WTC11 (cell line): ENCODE results near the gene HSPB3. TPM values are rescaled to one million over a fixed set of nuclear protein-coding genes. Genes with fewer than 3 reads are reported as not detected.
"Not testable (repeated sequence)": the region's sequence is repeated elsewhere in the genome, so short reads cannot be mapped to it uniquely, and the experiment has no call there.

ENCODE experiments used
- ATAC-seq: fragments of 200-7000 bp; cut with Tn5 transposase; 2 replicates; pipeline ENCODE4 v1.10.0; 2021; ENCODE audit warnings: mild to moderate bottlenecking, moderate library complexity
- CTCF ChIA-PET: fragments of 300-600 bp; sonication (Branson Sonifier 250); formaldehyde crosslinking; loops from one replicate; lab custom pipeline; 2021; ENCODE audit warnings: antibody characterized with exemption; lab: Charles Lee
- POLR2A ChIA-PET: fragments of 350-600 bp; sonication (Branson Sonifier 250); formaldehyde crosslinking; loops from one replicate; lab custom pipeline; 2021; ENCODE audit warnings: antibody characterized with exemption; lab: Charles Lee
- DNase-seq: peaks from one replicate; pipeline ENCODE4 v3.0.0; 2021; ENCODE audit warnings: low spot score
- H3K27ac Mint-ChIP-seq: 2 replicates; pipeline ENCODE4 v1.8.0; 2021; ENCODE audit warnings: mixed read lengths
- H3K27me3 Mint-ChIP-seq: 2 replicates; pipeline ENCODE4 v1.8.0; 2021; ENCODE audit warnings: low read depth, mild to moderate bottlenecking, moderate library complexity, mixed read lengths
- H3K36me3 Mint-ChIP-seq: 2 replicates; pipeline ENCODE4 v1.8.0; 2021; ENCODE audit warnings: mixed read lengths
- H3K4me1 Mint-ChIP-seq: 2 replicates; pipeline ENCODE4 v1.8.0; 2022; ENCODE audit warnings: mixed read lengths
- H3K4me3 Mint-ChIP-seq: 2 replicates; pipeline ENCODE4 v1.8.0; 2021; ENCODE audit warnings: mild to moderate bottlenecking, moderate library complexity, mixed read lengths
- H3K9me3 Mint-ChIP-seq: 2 replicates; pipeline ENCODE4 v1.8.0; 2021; ENCODE audit warnings: mixed read lengths
- CREM ChIP-seq: sonication (generic); formaldehyde crosslinking; IDR thresholded peaks from 2 replicates; pipeline ENCODE4 v1.8.1; 2022; ENCODE audit warnings: mild to moderate bottlenecking, missing genetic modification reagents, moderate library complexity
- FOXJ3 ChIP-seq: sonication (generic); formaldehyde crosslinking; IDR thresholded peaks from 2 replicates; pipeline ENCODE4 v1.9.0; 2021; ENCODE audit warnings: missing genetic modification reagents, mild to moderate bottlenecking, borderline replicate concordance
- NFATC4 ChIP-seq: fragments of 250-450 bp; sonication (Bioruptor Pico); IDR thresholded peaks from 2 replicates; pipeline ENCODE4 v1.9.0; 2021; ENCODE audit warnings: mild to moderate bottlenecking
- OVOL2 ChIP-seq: fragments of 250-450 bp; sonication (Bioruptor Pico); IDR thresholded peaks from 2 replicates; pipeline ENCODE4 v1.9.0; 2021; ENCODE audit warnings: mild to moderate bottlenecking, borderline replicate concordance
- SMAD3 ChIP-seq: sonication (generic); formaldehyde crosslinking; IDR thresholded peaks from 2 replicates; pipeline ENCODE4 v1.8.0; 2022; ENCODE audit warnings: missing genetic modification reagents, mild to moderate bottlenecking, borderline replicate concordance
- SOX15 ChIP-seq: fragments of 250-450 bp; sonication (Bioruptor Pico); IDR thresholded peaks from 2 replicates; pipeline ENCODE4 v1.9.0; 2021; ENCODE audit warnings: mild to moderate bottlenecking
- ZBTB21 ChIP-seq: sonication (generic); formaldehyde crosslinking; IDR thresholded peaks from 2 replicates; pipeline ENCODE4 v1.8.1; 2023; ENCODE audit warnings: mild to moderate bottlenecking, missing genetic modification reagents, borderline replicate concordance
- ZNF263 ChIP-seq: sonication (generic); formaldehyde crosslinking; IDR thresholded peaks from 2 replicates; pipeline ENCODE4 v1.8.1; 2022; ENCODE audit warnings: low read depth, mild to moderate bottlenecking, moderate library complexity, missing genetic modification reagents
- ZNF416 ChIP-seq: fragments of 250-450 bp; sonication (Bioruptor Pico); IDR thresholded peaks from 2 replicates; pipeline ENCODE4 v1.9.0; 2021; ENCODE audit warnings: mild to moderate bottlenecking, inconsistent platforms
- total RNA-seq: library from RNA; stranded (reverse); gene quantifications from 3 replicates; pipeline ENCODE4 v1.2.3, GENCODE V29; 2021
- TF ChIP-seq, protein P1 (sequence below): sonication (generic); formaldehyde crosslinking; IDR thresholded peaks from 2 replicates; pipeline ENCODE4 v1.8.1; 2022; ENCODE audit warnings: low read depth, mild to moderate bottlenecking, moderate library complexity, missing genetic modification reagents, borderline replicate concordance
- TF ChIP-seq, protein P2 (sequence below): sonication (generic); formaldehyde crosslinking; IDR thresholded peaks from 2 replicates; pipeline ENCODE4 v1.8.0; 2022; ENCODE audit warnings: mild to moderate bottlenecking, missing genetic modification reagents
- TF ChIP-seq, protein P3 (sequence below): sonication (generic); formaldehyde crosslinking; IDR thresholded peaks from 2 replicates; pipeline ENCODE4 v1.8.0; 2022; ENCODE audit warnings: mild to moderate bottlenecking, missing genetic modification reagents
- TF ChIP-seq, protein P4 (sequence below): sonication (generic); formaldehyde crosslinking; IDR thresholded peaks from 2 replicates; pipeline ENCODE4 v1.8.0; 2023; ENCODE audit warnings: mild to moderate bottlenecking, missing genetic modification reagents
- TF ChIP-seq, protein P5 (sequence below): sonication (generic); formaldehyde crosslinking; IDR thresholded peaks from 2 replicates; pipeline ENCODE4 v1.8.1; 2023; ENCODE audit warnings: mild to moderate bottlenecking, missing genetic modification reagents
- TF ChIP-seq, protein P6 (sequence below): fragments of 250-450 bp; sonication (Bioruptor Pico); IDR thresholded peaks from 2 replicates; pipeline ENCODE4 v1.9.0; 2021; ENCODE audit warnings: moderate library complexity, mild to moderate bottlenecking, inconsistent platforms, borderline replicate concordance
- TF ChIP-seq, protein P7 (sequence below): fragments of 250-450 bp; sonication (Bioruptor Pico); IDR thresholded peaks from 2 replicates; pipeline ENCODE4 v1.9.0; 2021; ENCODE audit warnings: mild to moderate bottlenecking, borderline replicate concordance
- TF ChIP-seq, protein P8 (sequence below): sonication (generic); formaldehyde crosslinking; conservative IDR thresholded peaks from 2 replicates; pipeline ENCODE4 v1.8.1; 2023; ENCODE audit warnings: mild to moderate bottlenecking, low read depth, missing genetic modification reagents, moderate library complexity
- TF ChIP-seq, protein P9 (sequence below): sonication (generic); formaldehyde crosslinking; conservative IDR thresholded peaks from 2 replicates; pipeline ENCODE4 v1.8.1; 2022; ENCODE audit warnings: mild to moderate bottlenecking, missing genetic modification reagents

HSPB3 gene
- total RNA-seq, 1 experiment from 2014 or later: not detected

DNA sequence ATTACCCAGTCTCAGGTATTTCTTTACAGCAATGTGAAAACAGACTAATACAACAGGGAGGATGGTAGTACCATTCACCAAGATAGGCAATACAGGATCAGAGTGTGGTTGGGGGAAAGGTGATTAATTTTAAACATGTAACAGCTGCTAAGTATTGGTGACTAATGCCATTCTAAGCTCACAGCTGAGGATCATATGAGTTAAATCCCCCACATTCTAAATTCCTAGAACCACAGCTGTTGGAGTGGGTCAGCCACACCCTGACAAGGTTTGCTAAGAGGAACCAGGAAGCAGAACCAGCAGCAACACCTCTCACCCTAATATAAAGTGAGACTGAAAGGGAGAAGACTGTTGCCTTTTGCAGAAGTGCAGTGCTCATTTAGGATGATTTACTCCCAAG lies 24.8 kb downstream of the HSPB3 start (continued):
- TF ChIP-seq, protein P1, sequence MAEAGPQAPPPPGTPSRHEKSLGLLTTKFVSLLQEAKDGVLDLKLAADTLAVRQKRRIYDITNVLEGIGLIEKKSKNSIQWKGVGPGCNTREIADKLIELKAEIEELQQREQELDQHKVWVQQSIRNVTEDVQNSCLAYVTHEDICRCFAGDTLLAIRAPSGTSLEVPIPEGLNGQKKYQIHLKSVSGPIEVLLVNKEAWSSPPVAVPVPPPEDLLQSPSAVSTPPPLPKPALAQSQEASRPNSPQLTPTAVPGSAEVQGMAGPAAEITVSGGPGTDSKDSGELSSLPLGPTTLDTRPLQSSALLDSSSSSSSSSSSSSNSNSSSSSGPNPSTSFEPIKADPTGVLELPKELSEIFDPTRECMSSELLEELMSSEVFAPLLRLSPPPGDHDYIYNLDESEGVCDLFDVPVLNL (CRISPR knock-in tag): no peak
- TF ChIP-seq ZBTB21 (CRISPR knock-in tag) (no peak), OVOL2 (CRISPR knock-in tag) (no peak)
- TF ChIP-seq, protein P2, sequence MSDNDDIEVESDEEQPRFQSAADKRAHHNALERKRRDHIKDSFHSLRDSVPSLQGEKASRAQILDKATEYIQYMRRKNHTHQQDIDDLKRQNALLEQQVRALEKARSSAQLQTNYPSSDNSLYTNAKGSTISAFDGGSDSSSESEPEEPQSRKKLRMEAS: no peak

DNA sequence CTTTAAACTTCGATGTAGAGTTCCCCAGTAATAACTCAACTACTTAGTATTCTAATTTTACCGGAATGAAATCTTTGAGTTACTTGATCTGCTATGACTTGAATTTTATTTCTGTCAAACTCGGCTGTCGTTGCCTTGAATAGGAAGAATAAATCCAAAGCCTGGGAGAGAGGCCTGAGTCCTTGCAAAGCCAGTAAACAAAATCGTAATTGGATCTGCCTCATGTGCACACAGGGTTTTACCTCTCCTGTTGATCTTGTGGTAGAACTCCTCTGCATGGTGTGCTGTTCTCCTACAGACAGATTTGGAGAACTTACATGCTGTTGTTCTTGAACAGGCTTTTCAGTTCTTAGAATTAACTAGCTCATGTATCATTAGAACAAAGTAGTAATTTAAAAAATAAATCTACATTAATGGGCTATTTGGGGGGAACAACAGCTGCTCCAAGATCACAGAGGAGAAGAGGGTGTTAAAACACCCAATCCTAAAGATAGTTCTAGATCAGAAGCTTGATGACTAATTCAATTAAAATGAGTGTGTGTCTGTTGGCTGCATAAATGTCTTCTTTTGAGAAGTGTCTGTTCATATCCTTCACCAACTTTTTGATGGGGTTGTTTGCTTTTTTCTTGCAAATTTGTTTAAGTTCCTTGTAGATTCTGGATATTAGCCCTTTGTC lies 28.9 kb downstream of the HSPB3 start:
- ChIA-PET POLR2A (no interaction called here), CTCF (no interaction called here)
- Mint-ChIP-seq H3K27me3 (no peaks in the 10 kb centered on the region; the same call in 1 of the 2 replicates), H3K27ac (no peak overlapping the region), H3K9me3 (peaks cover 18% of the 10 kb centered on the region), H3K36me3 (no peaks in the 10 kb centered on the region), H3K4me1 (no peaks in the 10 kb centered on the region), H3K4me3 (no peak overlapping the region)
- DNase-seq: no peak
- no peak for ATAC-seq
- TF ChIP-seq CREM (CRISPR knock-in tag): no peak
- TF ChIP-seq, protein P3, sequence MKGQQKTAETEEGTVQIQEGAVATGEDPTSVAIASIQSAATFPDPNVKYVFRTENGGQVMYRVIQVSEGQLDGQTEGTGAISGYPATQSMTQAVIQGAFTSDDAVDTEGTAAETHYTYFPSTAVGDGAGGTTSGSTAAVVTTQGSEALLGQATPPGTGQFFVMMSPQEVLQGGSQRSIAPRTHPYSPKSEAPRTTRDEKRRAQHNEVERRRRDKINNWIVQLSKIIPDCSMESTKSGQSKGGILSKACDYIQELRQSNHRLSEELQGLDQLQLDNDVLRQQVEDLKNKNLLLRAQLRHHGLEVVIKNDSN (CRISPR knock-in tag): no peak
- TF ChIP-seq, protein P4, sequence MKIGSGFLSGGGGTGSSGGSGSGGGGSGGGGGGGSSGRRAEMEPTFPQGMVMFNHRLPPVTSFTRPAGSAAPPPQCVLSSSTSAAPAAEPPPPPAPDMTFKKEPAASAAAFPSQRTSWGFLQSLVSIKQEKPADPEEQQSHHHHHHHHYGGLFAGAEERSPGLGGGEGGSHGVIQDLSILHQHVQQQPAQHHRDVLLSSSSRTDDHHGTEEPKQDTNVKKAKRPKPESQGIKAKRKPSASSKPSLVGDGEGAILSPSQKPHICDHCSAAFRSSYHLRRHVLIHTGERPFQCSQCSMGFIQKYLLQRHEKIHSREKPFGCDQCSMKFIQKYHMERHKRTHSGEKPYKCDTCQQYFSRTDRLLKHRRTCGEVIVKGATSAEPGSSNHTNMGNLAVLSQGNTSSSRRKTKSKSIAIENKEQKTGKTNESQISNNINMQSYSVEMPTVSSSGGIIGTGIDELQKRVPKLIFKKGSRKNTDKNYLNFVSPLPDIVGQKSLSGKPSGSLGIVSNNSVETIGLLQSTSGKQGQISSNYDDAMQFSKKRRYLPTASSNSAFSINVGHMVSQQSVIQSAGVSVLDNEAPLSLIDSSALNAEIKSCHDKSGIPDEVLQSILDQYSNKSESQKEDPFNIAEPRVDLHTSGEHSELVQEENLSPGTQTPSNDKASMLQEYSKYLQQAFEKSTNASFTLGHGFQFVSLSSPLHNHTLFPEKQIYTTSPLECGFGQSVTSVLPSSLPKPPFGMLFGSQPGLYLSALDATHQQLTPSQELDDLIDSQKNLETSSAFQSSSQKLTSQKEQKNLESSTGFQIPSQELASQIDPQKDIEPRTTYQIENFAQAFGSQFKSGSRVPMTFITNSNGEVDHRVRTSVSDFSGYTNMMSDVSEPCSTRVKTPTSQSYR (CRISPR knock-in tag): no peak
- TF ChIP-seq, protein P5, sequence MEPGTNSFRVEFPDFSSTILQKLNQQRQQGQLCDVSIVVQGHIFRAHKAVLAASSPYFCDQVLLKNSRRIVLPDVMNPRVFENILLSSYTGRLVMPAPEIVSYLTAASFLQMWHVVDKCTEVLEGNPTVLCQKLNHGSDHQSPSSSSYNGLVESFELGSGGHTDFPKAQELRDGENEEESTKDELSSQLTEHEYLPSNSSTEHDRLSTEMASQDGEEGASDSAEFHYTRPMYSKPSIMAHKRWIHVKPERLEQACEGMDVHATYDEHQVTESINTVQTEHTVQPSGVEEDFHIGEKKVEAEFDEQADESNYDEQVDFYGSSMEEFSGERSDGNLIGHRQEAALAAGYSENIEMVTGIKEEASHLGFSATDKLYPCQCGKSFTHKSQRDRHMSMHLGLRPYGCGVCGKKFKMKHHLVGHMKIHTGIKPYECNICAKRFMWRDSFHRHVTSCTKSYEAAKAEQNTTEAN (CRISPR knock-in tag): no peak
- TF ChIP-seq, protein P6, sequence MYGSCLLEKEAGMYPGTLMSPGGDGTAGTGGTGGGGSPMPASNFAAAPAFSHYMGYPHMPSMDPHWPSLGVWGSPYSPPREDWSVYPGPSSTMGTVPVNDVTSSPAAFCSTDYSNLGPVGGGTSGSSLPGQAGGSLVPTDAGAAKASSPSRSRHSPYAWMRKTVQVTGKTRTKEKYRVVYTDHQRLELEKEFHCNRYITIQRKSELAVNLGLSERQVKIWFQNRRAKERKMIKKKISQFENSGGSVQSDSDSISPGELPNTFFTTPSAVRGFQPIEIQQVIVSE: no peak
- TF ChIP-seq, protein P7, sequence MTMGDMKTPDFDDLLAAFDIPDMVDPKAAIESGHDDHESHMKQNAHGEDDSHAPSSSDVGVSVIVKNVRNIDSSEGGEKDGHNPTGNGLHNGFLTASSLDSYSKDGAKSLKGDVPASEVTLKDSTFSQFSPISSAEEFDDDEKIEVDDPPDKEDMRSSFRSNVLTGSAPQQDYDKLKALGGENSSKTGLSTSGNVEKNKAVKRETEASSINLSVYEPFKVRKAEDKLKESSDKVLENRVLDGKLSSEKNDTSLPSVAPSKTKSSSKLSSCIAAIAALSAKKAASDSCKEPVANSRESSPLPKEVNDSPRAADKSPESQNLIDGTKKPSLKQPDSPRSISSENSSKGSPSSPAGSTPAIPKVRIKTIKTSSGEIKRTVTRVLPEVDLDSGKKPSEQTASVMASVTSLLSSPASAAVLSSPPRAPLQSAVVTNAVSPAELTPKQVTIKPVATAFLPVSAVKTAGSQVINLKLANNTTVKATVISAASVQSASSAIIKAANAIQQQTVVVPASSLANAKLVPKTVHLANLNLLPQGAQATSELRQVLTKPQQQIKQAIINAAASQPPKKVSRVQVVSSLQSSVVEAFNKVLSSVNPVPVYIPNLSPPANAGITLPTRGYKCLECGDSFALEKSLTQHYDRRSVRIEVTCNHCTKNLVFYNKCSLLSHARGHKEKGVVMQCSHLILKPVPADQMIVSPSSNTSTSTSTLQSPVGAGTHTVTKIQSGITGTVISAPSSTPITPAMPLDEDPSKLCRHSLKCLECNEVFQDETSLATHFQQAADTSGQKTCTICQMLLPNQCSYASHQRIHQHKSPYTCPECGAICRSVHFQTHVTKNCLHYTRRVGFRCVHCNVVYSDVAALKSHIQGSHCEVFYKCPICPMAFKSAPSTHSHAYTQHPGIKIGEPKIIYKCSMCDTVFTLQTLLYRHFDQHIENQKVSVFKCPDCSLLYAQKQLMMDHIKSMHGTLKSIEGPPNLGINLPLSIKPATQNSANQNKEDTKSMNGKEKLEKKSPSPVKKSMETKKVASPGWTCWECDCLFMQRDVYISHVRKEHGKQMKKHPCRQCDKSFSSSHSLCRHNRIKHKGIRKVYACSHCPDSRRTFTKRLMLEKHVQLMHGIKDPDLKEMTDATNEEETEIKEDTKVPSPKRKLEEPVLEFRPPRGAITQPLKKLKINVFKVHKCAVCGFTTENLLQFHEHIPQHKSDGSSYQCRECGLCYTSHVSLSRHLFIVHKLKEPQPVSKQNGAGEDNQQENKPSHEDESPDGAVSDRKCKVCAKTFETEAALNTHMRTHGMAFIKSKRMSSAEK (CRISPR knock-in tag): no peak
- no peak for TF ChIP-seq NFATC4 (CRISPR knock-in tag)
- TF ChIP-seq SOX15: no peak
- TF ChIP-seq, protein P8, sequence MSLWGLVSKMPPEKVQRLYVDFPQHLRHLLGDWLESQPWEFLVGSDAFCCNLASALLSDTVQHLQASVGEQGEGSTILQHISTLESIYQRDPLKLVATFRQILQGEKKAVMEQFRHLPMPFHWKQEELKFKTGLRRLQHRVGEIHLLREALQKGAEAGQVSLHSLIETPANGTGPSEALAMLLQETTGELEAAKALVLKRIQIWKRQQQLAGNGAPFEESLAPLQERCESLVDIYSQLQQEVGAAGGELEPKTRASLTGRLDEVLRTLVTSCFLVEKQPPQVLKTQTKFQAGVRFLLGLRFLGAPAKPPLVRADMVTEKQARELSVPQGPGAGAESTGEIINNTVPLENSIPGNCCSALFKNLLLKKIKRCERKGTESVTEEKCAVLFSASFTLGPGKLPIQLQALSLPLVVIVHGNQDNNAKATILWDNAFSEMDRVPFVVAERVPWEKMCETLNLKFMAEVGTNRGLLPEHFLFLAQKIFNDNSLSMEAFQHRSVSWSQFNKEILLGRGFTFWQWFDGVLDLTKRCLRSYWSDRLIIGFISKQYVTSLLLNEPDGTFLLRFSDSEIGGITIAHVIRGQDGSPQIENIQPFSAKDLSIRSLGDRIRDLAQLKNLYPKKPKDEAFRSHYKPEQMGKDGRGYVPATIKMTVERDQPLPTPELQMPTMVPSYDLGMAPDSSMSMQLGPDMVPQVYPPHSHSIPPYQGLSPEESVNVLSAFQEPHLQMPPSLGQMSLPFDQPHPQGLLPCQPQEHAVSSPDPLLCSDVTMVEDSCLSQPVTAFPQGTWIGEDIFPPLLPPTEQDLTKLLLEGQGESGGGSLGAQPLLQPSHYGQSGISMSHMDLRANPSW: no peak
- no peak for TF ChIP-seq ZNF416 (CRISPR knock-in tag)
- TF ChIP-seq SMAD3: no peak
- no peak for TF ChIP-seq FOXJ3 (CRISPR knock-in tag)
- no peak for TF ChIP-seq ZNF263
- TF ChIP-seq, protein P9, sequence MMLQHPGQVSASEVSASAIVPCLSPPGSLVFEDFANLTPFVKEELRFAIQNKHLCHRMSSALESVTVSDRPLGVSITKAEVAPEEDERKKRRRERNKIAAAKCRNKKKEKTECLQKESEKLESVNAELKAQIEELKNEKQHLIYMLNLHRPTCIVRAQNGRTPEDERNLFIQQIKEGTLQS (CRISPR knock-in tag): no peak

DNA sequence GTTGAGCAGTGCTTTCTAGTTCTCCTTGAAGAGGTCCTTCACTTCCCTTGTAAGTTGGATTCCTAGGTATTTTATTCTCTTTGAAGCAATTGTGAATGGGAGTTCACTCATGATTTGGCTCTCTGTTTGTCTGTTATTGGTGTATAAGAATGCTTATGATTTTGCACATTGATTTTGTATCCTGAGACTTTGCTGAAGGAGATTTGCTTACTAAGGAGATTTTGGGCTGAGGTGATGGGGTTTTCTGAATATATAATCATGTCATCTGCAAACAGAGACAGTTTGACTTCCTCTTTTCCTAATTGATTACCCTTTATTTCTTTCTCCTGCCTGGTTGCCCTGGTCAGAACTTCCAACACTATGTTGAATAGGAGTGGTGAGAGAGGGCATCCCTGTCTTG lies 30.2 kb downstream of the HSPB3 start:
- H3K27me3 Mint-ChIP-seq, DNase-seq, CTCF ChIA-PET, H3K27ac Mint-ChIP-seq, H3K4me3 Mint-ChIP-seq, POLR2A ChIA-PET, H3K36me3 Mint-ChIP-seq, ATAC-seq, H3K4me1 Mint-ChIP-seq: not testable (repeated sequence)
- H3K9me3 Mint-ChIP-seq: peaks cover 18% of the 10 kb centered on the region
